ENCODE results near the gene VEGFA.

- TF ChIP-seq CTCF (IDR thresholded peaks at IDR 0.05) (no peak), POLR2A (IDR thresholded peaks at IDR 0.05) (no peak)
Measured at GRCh38 chr6:43765776-43766499, 4.1 kb upstream of the VEGFA start.
